Gastroesophageal sphincter (tissue), 4 donors: Measurements from ENCODE around the gene ALDH18A1. TPM values are rescaled to one million over a fixed set of nuclear protein-coding genes. Genes with fewer than 3 reads are reported as not detected.
A peak's percentile ranks its signal among the peaks of the same experiment; 100 is the strongest.

Experiments
- ATAC-seq: fragments of 150-250 bp; one replicate; pipeline ENCODE4 v1.9.1; 2016; ENCODE audit warnings: mild to moderate bottlenecking, moderate library complexity
- H3K27ac ChIP-seq, 4 donors: fragments of 200-600 bp; sonication (generic) in 3 of 4; 1 replicate in 3 of 4; 2 replicates in 1 of 4; pipeline ENCODE4 v1.5.1; 2016 to 2019
- H3K27me3 ChIP-seq: fragments of 200-600 bp; sonication (generic); one replicate; pipeline ENCODE4 v1.5.1; 2019
- H3K36me3 ChIP-seq, 2 donors: fragments of 200-600 bp; sonication (generic); one replicate each; pipeline ENCODE4 v1.5.1; 2019; ENCODE audit warnings: control low read depth in 1 of 2
- H3K4me1 ChIP-seq, 3 donors: fragments of 200-600 bp; sonication (generic); 1 replicate in 2 of 3; 2 replicates in 1 of 3; pipeline ENCODE4 v1.5.1; 2016 to 2019; ENCODE audit warnings: control low read depth in 2 of 3
- H3K4me3 ChIP-seq, 2 donors: fragments of 200-600 bp; sonication (generic); one replicate each; pipeline ENCODE4 v1.5.1; 2019; ENCODE audit warnings: mild to moderate bottlenecking in 1 of 2, moderate library complexity in 1 of 2
- H3K9me3 ChIP-seq, 3 donors: fragments of 200-600 bp; sonication (generic); one replicate each; pipeline ENCODE4 v1.5.1; 2017 to 2019; ENCODE audit warnings: control low read depth in 2 of 3
- CTCF ChIP-seq, 4 experiments: fragments of 200-600 bp in 2 of 4; fragments of 450-650 bp in 2 of 4; sonication (generic) in 1 of 4; IDR thresholded peaks; one replicate each; pipeline ENCODE4 v1.5.1; 2017 to 2019; ENCODE audit warnings: antibody characterized with exemption in 4 of 4, mild to moderate bottlenecking in 2 of 4, moderate library complexity in 2 of 4
- EP300 ChIP-seq: sonication (generic); formaldehyde crosslinking; IDR thresholded peaks from one replicate; pipeline ENCODE4 v1.6.1; 2017; ENCODE audit warnings: antibody characterized with exemption, mild to moderate bottlenecking
- POLR2A ChIP-seq, 2 donors: fragments of 450-650 bp; IDR thresholded peaks; one replicate each; pipeline ENCODE4 v1.6.1; 2017; ENCODE audit warnings: antibody characterized with exemption in 2 of 2, mild to moderate bottlenecking in 2 of 2, moderate library complexity in 1 of 2
- POLR2AphosphoS5 ChIP-seq: sonication (generic); formaldehyde crosslinking; IDR thresholded peaks from one replicate; pipeline ENCODE4 v1.6.1; 2017; ENCODE audit warnings: antibody characterized with exemption
- WGBS, 2 donors: methylation state at CpG; one replicate each; pipeline ENCODE4 v1.1.5; 2018; ENCODE audit warnings: low coverage in 1 of 2; 5-methylcytosine and 5-hydroxymethylcytosine counted together
- total RNA-seq, 4 donors: library from RNA; depleted of rRNA; stranded (reverse); fragments of >200 nt; gene quantifications; one replicate each; pipeline ENCODE4 v1.1.0, GENCODE V29; 2016

ALDH18A1 gene
- total RNA-seq, 4 donors from 2014 or later: 19.1 to 32.9 (median 26.7) TPM

- Histone ChIP-seq H3K4me1 (peaks cover 0 to 46% (median 0%) of the 10 kb centered on the region in 3 donors), H3K9me3 (no peaks in the 10 kb centered on the region), H3K4me3 (peak overlapping the region; percentile 60 to 90), H3K27me3 (no peaks in the 10 kb centered on the region), H3K36me3 (peaks cover 0 to 42% of the 10 kb centered on the region in 2 donors), H3K27ac (peak overlapping the region; percentile 81 to 90 (median 86))
- 5 to 12% methylated on average over 9 to 13 of the region's 15 CpGs for WGBS, 2 donors
- no peak for TF ChIP-seq CTCF (IDR thresholded peaks at IDR 0.05)
- no peak for TF ChIP-seq POLR2AphosphoS5
- TF ChIP-seq EP300: no peak
- no peak for TF ChIP-seq POLR2A (IDR thresholded peaks at IDR 0.05)
- ATAC-seq: no peak
These were observed 36.7 kb upstream of the ALDH18A1 start for GRCh38 chr10:95693071-95693667.

GRCh38 chr10:95691281-95691680 is 34.8 kb upstream of the ALDH18A1 start:
- Histone ChIP-seq H3K27me3 (no peaks in the 10 kb centered on the region), H3K9me3 (no peaks in the 10 kb centered on the region), H3K4me3 (no peak overlapping the region), H3K4me1 (peaks cover 0 to 46% (median 0%) of the 10 kb centered on the region in 3 donors), H3K27ac (no peak overlapping the region), H3K36me3 (peaks cover 3 to 61% of the 10 kb centered on the region in 2 donors)
- no peak for TF ChIP-seq CTCF (IDR thresholded peaks at IDR 0.05)
- ATAC-seq: no peak
- WGBS, 2 donors: 81 to 95% methylated on average over 2 of the region's 2 CpGs

- WGBS, 2 donors: 54 to 63% methylated on average over 2 of the region's 2 CpGs
- no peak for ATAC-seq
- Histone ChIP-seq H3K27me3 (no peaks in the 10 kb centered on the region), H3K9me3 (no peaks in the 10 kb centered on the region), H3K4me1 (peaks cover 0 to 39% (median 0%) of the 10 kb centered on the region in 3 donors), H3K4me3 (no peak overlapping the region), H3K36me3 (peaks cover 9 to 87% of the 10 kb centered on the region in 2 donors), H3K27ac (no peak overlapping the region)
- no peak for TF ChIP-seq POLR2AphosphoS5
These were observed 32.1 kb upstream of the ALDH18A1 start for GRCh38 chr10:95688648-95689047.

- Histone ChIP-seq H3K9me3 (no peaks in the 10 kb centered on the region), H3K4me3 (no peak overlapping the region), H3K27ac (no peak overlapping the region), H3K36me3 (peaks cover 9 to 100% of the 10 kb centered on the region in 2 donors), H3K4me1 (no peaks in the 10 kb centered on the region), H3K27me3 (no peaks in the 10 kb centered on the region)
- no peak for TF ChIP-seq POLR2A (IDR thresholded peaks at IDR 0.05)
- no peak for TF ChIP-seq POLR2AphosphoS5
- no peak for TF ChIP-seq CTCF (IDR thresholded peaks at IDR 0.05)
- no peak for TF ChIP-seq EP300
- no peak for ATAC-seq
These were observed 27.5 kb upstream of the ALDH18A1 start for GRCh38 chr10:95683966-95684365.

- Histone ChIP-seq H3K27ac (no peak overlapping the region), H3K27me3 (no peaks in the 10 kb centered on the region), H3K9me3 (no peaks in the 10 kb centered on the region), H3K36me3 (peaks cover 0 to 72% of the 10 kb centered on the region in 2 donors), H3K4me1 (no peaks in the 10 kb centered on the region), H3K4me3 (no peak overlapping the region)
- WGBS, 2 donors: 62 to 100% methylated on average over 1 of the region's 1 CpG
- no peak for ATAC-seq
- TF ChIP-seq CTCF (IDR thresholded peaks at IDR 0.05): no peak
These were observed 19.0 kb upstream of the ALDH18A1 start for GRCh38 chr10:95675403-95676116.
